ENCODE measurements around the gene GRM7.

Gene GRM7

DNA sequence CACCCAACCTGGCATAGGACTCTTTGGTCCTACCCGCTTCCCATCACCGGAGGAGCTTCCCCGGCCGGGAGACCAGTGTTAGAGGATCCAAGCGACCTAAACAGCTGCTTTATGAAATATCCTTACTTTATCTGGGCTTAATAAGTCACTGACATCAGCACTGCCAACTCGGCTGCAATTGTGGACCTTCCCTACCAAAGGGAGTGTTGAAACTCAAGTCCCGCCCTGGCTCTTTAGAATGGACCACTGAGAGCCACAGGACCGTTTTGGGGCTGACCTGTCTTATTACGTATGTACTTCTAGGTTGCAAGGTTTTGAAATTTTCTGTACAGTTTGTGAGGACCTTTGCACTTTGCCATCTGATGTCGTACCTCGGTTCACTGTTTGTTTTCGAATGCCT, 879.5 kb downstream of the GRM7 start:
- DNase-seq, result no peak

- no peak for DNase-seq
Measured at GRCh38 chr3:7744850-7745249, 883.9 kb downstream of the GRM7 start.

- no peak for DNase-seq
Measured at GRCh38 chr3:7745711-7746110, 884.8 kb downstream of the GRM7 start.

- no peak for DNase-seq
Measured at GRCh38 chr3:7749931-7750695, 889.2 kb downstream of the GRM7 start.

- no peak for DNase-seq
Measured at GRCh38 chr3:7752005-7752404, 891.1 kb downstream of the GRM7 start.

- DNase-seq, result no peak
Measured at GRCh38 chr3:7754653-7755441, 893.9 kb downstream of the GRM7 start.

- no peak for DNase-seq
Measured at GRCh38 chr3:7759630-7760029, 898.7 kb downstream of the GRM7 start.

DNA sequence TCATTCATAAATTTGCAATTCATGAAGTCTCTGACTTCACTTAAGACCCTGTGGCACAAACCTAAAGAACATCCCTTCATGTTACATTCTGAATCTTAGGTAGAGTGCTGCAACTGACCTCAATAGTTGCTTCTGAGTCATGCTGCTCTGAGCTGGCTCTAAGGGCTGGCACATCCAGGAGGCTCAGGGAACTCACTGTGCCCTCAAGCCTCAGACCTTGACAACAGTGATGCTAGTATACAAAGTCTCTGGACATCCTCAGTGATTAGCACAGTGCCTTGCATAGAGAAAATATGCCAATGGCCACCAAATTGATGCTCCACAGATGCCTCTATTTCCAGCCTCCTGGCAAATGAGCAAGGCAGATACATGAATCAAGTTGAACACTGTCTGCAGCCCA, 899.8 kb downstream of the GRM7 start:
- no peak for DNase-seq

- DNase-seq, result no peak
Measured at GRCh38 chr3:7764115-7764514, 903.2 kb downstream of the GRM7 start.

GRCh38 chr3:7766530-7766929, 905.6 kb downstream of the GRM7 start:
- no peak for DNase-seq

DNA sequence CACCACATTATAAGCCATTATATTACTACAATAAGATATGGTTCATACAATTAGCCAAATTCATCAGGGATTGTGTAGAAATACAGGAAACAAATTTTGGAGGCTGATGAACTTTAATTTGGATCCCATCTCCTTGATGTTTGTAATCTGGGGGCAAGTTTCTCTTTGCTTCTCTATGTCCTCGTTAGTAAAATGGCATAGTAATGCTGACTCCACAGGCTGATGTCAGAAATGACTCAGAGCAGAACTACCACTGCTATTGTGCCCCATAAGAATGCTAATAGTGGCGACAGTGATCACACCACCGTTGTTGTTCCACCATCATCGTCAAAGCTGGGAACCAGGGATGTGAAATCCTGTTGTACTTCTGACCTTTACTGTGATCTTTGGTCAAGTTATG, 918.4 kb downstream of the GRM7 start:
- DNase-seq, result no peak

DNA sequence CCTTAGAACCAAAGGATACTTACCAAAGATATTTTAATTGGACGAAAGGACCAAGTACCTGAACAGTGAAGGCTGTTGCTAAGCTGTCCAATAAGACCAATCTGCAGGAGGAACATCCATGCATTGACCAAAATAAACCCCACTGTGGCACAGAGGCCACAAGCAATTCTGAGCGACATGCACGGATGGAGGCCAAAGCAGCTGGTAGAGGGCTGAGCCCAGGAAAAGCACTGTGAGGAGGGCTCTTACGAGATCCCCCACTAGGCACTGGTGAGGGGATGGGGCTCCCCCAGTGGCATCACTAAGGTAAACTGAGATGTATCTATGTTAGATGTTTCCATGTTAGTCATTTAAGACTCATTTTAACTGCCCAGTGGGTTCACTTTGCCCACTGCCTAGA, 920.5 kb downstream of the GRM7 start:
- DNase-seq, result no peak

DNA sequence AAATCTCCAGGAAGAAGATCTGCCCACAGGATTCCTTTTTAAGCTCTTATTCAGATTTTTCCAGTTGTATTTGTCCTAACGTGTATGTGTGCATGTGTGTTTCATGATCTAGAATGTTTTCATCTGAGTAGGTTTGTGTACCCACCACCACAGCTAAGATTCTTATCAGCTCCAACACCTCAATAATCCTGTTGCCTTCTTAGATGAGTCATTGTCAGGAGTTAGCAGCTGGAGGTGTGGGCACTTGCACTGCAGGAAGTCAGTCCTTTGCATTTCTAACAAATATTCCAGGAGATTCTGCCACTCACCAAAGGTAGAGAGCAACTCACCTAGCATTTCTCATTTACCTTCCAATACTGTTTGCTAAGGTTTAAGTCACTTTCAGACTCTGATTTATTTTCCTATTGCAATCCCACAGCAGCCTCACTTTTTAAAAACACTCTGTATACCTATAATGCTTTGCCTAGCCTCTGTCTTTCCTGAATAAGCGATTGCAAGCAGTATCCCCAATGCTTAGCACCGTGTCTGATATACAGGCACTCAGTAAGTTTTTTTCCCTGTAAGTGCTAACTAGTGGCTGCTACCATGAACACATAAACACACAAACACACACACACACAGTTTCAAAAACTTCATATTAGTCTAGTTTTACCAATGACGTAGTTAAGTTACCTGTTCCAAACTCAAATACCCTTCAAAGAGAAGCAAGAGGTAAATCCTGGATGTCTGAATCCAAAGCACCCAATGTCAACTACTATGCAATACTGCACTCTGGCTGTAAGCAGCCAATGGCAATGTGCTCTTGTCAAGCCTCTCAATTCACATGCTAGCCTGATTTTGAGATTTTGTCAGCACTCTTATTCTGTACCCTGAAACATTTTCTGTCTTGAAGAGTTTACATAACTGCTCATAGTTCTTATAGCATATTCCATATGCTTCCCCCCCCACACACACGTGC, 927.2 kb downstream of the GRM7 start:
- no peak for DNase-seq

GRCh38 chr3:7788881-7789280, 928.0 kb downstream of the GRM7 start:
- no peak for DNase-seq

- no peak for DNase-seq
Measured at GRCh38 chr3:7789324-7789723, 928.4 kb downstream of the GRM7 start.

DNA sequence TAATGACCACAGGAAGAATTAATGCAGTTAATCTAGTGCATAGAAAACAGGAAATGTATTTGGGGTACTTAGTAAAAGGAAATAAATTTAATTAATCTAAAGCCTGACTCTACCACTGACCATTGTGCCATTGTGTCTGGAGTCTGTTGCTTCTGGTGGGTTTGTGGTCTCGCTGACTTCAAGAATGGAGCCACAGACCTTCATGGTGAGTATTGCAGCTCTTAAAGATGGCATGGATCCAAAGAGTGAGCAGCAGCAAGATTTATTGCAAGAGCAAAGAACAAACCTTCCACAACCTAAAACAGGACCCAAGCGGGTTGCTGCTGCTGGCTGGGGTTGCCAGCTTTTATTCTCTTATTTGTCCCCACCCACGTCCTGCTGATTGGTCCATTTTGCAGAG, 929.2 kb downstream of the GRM7 start:
- no peak for DNase-seq

All from amniotic stem cell (primary cell).